ENCODE data around the gene TMEM179.
"Not testable (repeated sequence)": the region's sequence is repeated elsewhere in the genome, so short reads cannot be mapped to it uniquely, and the experiment has no call there.

- not testable (repeated sequence) for TF ChIP-seq POLR2A, CTCF (IDR thresholded peaks at IDR 0.05)
Measured at GRCh38 chr14:104653130-104653920, 48.8 kb upstream of the TMEM179 start.
